ENCODE measurements around the gene RNF222. TPM values are rescaled to one million over a fixed set of nuclear protein-coding genes. Genes with fewer than 3 reads are reported as not detected.

Gene RNF222
- total and polyA plus RNA-seq, 2 experiments from 2014 or later = not detected

DNA sequence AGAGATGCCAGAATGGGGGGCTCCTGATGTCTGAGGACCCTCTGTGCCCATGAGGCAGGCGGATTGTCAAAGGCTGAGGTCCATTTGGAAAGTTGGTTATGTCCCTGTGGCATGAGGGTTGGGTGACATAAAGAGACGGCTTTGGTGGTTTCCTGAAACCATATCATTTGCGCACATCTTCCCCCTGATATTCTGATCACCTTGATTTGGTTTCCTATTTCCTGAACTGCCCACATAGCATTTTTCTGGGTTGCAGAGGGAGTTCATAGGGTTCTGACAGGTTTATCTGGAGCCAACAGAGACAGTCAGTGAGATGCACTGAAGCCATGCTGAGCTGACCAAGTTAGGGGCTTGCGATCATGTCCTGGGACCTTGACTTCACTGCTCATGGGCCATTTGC, 15.7 kb upstream of the RNF222 start:
- WGBS, 2 experiments (ENCODE audit: low coverage in 1 of 2, low lambda C conversion rate in 2 of 2, missing lambda C conversion rate in 2 of 2) = 93 to 98% methylated on average over 4 of the region's 4 CpGs

DNA sequence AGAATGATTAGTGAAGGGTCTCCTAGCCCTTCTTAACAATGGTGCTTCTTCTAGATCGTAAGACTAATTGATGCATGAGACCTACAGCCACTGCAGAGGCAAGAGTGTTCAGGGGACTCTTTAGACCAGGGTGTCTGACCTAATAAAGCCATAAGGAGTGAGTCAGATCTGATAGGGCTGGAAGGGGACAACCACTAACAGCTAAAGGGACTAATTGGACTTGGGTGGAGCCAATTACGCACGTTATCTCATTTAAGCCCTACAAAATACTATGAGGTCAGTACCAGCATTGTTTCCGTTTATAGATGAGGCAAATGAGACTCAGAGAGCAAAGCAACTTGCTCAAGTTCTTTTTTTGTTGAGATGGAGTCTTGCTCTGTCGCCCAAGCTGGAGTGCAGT, 14.5 kb upstream of the RNF222 start:
- Histone ChIP-seq H3K4me2 (ENCODE audit: unreplicated experiment) (no peak overlapping the region), H3K9me3 (ENCODE audit: low read depth) (no peaks in the 10 kb centered on the region), H2AFZ (no peak overlapping the region), H3F3A (ENCODE audit: insufficient read depth) (peaks cover 6% of the 10 kb centered on the region; the same call in 1 of the 2 replicates), H3K79me2 (ENCODE audit: insufficient read depth) (no peaks in the 10 kb centered on the region), H3K9ac (no peak overlapping the region), H3K9me2 (ENCODE audit: insufficient read depth) (no peaks in the 10 kb centered on the region), H3K27ac (no peak overlapping the region), H3K27me3 (replicated peaks; ENCODE audit: insufficient read depth) (no peaks in the 10 kb centered on the region), H4K20me1 (ENCODE audit: insufficient read depth) (no peaks in the 10 kb centered on the region), H3K36me3 (ENCODE audit: low read depth) (no peaks in the 10 kb centered on the region), H3K4me3 (no peak overlapping the region), H3K4me1 (ENCODE audit: insufficient read depth) (peaks cover 7% of the 10 kb centered on the region; the same call in 1 of the 2 replicates)
- TF ChIP-seq EZH2phosphoT487 (IDR thresholded peaks at IDR 0.05; ENCODE audit: insufficient read depth, low read depth) (no peak), EZH2 (IDR thresholded peaks at IDR 0.05; ENCODE audit: insufficient read depth, poor library complexity, severe bottlenecking) (no peak)
- in situ Hi-C loops (cut with MboI) = loop anchor here (10.0 kb wide), 1 partner anchor 343 kb away; the partner anchor contains the start of gene SPDYE4
- 60 to 63% methylated on average over 5 of the region's 5 CpGs for WGBS, 2 experiments (ENCODE audit: low coverage in 1 of 2, low lambda C conversion rate in 2 of 2, missing lambda C conversion rate in 2 of 2)
- no peak for DNase-seq

More for the DNA sequence above, 15.7 kb upstream of the RNF222 start:
- Histone ChIP-seq H3K9me3 (ENCODE audit: low read depth) (no peaks in the 10 kb centered on the region), H3K79me2 (ENCODE audit: insufficient read depth) (no peaks in the 10 kb centered on the region), H3K9me2 (ENCODE audit: insufficient read depth) (no peaks in the 10 kb centered on the region), H3K4me2 (ENCODE audit: unreplicated experiment) (no peak overlapping the region), H3F3A (ENCODE audit: insufficient read depth) (peaks cover 6% of the 10 kb centered on the region; the same call in 1 of the 2 replicates), H3K4me3 (no peak overlapping the region), H2AFZ (peak overlapping the region; percentile 47), H3K36me3 (ENCODE audit: low read depth) (no peaks in the 10 kb centered on the region), H3K27ac (no peak overlapping the region), H3K4me1 (ENCODE audit: insufficient read depth) (peaks cover 7% of the 10 kb centered on the region; the same call in 1 of the 2 replicates), H4K20me1 (ENCODE audit: insufficient read depth) (no peaks in the 10 kb centered on the region), H3K27me3 (replicated peaks; ENCODE audit: insufficient read depth) (no peaks in the 10 kb centered on the region), H3K9ac (no peak overlapping the region)
- DNase-seq = no peak
- TF ChIP-seq EZH2phosphoT487 (IDR thresholded peaks at IDR 0.05; ENCODE audit: insufficient read depth, low read depth) (no peak), EZH2 (IDR thresholded peaks at IDR 0.05; ENCODE audit: insufficient read depth, poor library complexity, severe bottlenecking) (no peak)
- in situ Hi-C loops (cut with MboI) = loop anchor here (10.0 kb wide), 1 partner anchor 341 kb away; the partner anchor contains the start of gene SPDYE4

DNA sequence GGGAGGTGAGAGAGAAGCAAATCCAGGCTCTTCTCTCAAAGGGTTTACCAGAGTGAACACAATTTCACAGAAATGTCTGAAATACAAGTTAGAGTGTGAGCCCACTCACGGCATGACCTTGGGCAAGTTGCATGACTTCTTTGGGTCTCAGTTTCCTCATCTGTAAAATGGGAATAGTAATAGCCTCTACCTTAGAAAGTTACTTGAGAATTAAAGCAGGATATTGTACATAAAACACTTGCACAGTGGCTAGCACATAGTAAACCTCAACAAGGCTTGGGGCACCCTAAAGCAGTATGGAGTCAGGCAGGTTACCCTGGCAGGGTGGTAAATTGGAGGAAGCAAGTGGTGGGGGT, 13.2 kb upstream of the RNF222 start:
- Histone ChIP-seq H3K27me3 (replicated peaks; ENCODE audit: insufficient read depth) (no peaks in the 10 kb centered on the region), H3K4me2 (ENCODE audit: unreplicated experiment) (no peak overlapping the region), H3K4me3 (no peak overlapping the region), H3K79me2 (ENCODE audit: insufficient read depth) (no peaks in the 10 kb centered on the region), H3F3A (ENCODE audit: insufficient read depth) (peaks cover 6% of the 10 kb centered on the region; the same call in 1 of the 2 replicates), H3K9ac (no peak overlapping the region), H3K27ac (no peak overlapping the region), H3K9me3 (ENCODE audit: low read depth) (no peaks in the 10 kb centered on the region), H2AFZ (no peak overlapping the region), H4K20me1 (ENCODE audit: insufficient read depth) (no peaks in the 10 kb centered on the region), H3K4me1 (ENCODE audit: insufficient read depth) (peaks cover 7% of the 10 kb centered on the region; the same call in 1 of the 2 replicates), H3K9me2 (ENCODE audit: insufficient read depth) (no peaks in the 10 kb centered on the region), H3K36me3 (ENCODE audit: low read depth) (no peaks in the 10 kb centered on the region)
- WGBS, 2 experiments (ENCODE audit: low coverage in 1 of 2, low lambda C conversion rate in 2 of 2, missing lambda C conversion rate in 2 of 2) = 79 to 85% methylated on average over 1 of the region's 1 CpG
- no peak for DNase-seq
- TF ChIP-seq EZH2 (IDR thresholded peaks at IDR 0.05; ENCODE audit: insufficient read depth, poor library complexity, severe bottlenecking) (no peak), EZH2phosphoT487 (IDR thresholded peaks at IDR 0.05; ENCODE audit: insufficient read depth, low read depth) (no peak)
- in situ Hi-C loops (cut with MboI) = loop anchor here (10.0 kb wide), 1 partner anchor 344 kb away; the partner anchor contains the start of gene SPDYE4

- peak; percentile 93 for DNase-seq
- no peaks in the 10 kb centered on the region for H3K27me3 ChIP-seq (replicated peaks; ENCODE audit: insufficient read depth)
- no peaks in the 10 kb centered on the region for H3K36me3 ChIP-seq (ENCODE audit: low read depth)
- no peaks in the 10 kb centered on the region for H3K9me3 ChIP-seq (ENCODE audit: low read depth)
- H3K4me2 ChIP-seq (ENCODE audit: unreplicated experiment) = no peak overlapping the region
- peak overlapping the region; percentile 65 for H2AFZ ChIP-seq
- H3K4me3 ChIP-seq = no peak overlapping the region
- peaks cover 7% of the 10 kb centered on the region; the same call in 1 of the 2 replicates for H3K4me1 ChIP-seq (ENCODE audit: insufficient read depth)
- no peaks in the 10 kb centered on the region for H3K9me2 ChIP-seq (ENCODE audit: insufficient read depth)
- 26 to 27% methylated on average over 19 of the region's 19 CpGs for WGBS, 2 experiments (ENCODE audit: low coverage in 1 of 2, low lambda C conversion rate in 2 of 2, missing lambda C conversion rate in 2 of 2)
- TF ChIP-seq EZH2phosphoT487 (IDR thresholded peaks at IDR 0.05; ENCODE audit: insufficient read depth, low read depth) = no peak
- no peak for TF ChIP-seq EZH2 (IDR thresholded peaks at IDR 0.05; ENCODE audit: insufficient read depth, poor library complexity, severe bottlenecking)
- in situ Hi-C loops (cut with MboI) = loop anchor here (10.0 kb wide), 1 partner anchor 345 kb away; the partner anchor contains the start of gene SPDYE4
- H4K20me1 ChIP-seq (ENCODE audit: insufficient read depth) = no peaks in the 10 kb centered on the region
- H3K27ac ChIP-seq = no peak overlapping the region
- no peak overlapping the region for H3K9ac ChIP-seq
- H3F3A ChIP-seq (ENCODE audit: insufficient read depth) = peaks cover 6% of the 10 kb centered on the region; the same call in 1 of the 2 replicates
- no peaks in the 10 kb centered on the region for H3K79me2 ChIP-seq (ENCODE audit: insufficient read depth)
Observed at GRCh38 chr17:8409966-8410882, 12.6 kb upstream of the RNF222 start.
